A172 (cell line): ENCODE data around the gene PRSS8. TPM values are rescaled to one million over a fixed set of nuclear protein-coding genes. Genes with fewer than 3 reads are reported as not detected.

Source experiments
- DNase-seq: peaks from one replicate; pipeline ENCODE4 v3.0.0-alpha.2; 2015; ENCODE audit warnings: low spot score
- total RNA-seq: library from RNA; depleted of rRNA; stranded (reverse); fragments of >200 nt; shearing (Covaris generic); gene quantifications from 2 replicates; pipeline ENCODE4 v1.2.3, GENCODE V29; 2014; rRNA removed

Gene PRSS8
- total RNA-seq, 1 experiment from 2014 or later: 2.9 TPM

- DNase-seq: no peak
Observed at GRCh38 chr16:31082368-31083045, 53.0 kb downstream of the PRSS8 start.

Other genes with a start within 250 kb of the PRSS8 start
- gene BCL7C, start 241.7 kb downstream of the PRSS8 start, total RNA-seq: 57.3 and 60.8 TPM in 2 replicates
- 1.9 and 2.3 TPM in 2 replicates for gene CTF1, start 239.1 kb downstream of the PRSS8 start, total RNA-seq
- 18.7 and 32.5 TPM in 2 replicates for gene FBXL19, start 212.2 kb downstream of the PRSS8 start, total RNA-seq
- 46.4 and 50.8 TPM in 2 replicates for gene ORAI3, start 186.7 kb downstream of the PRSS8 start, total RNA-seq
- 3.5 and 3.8 TPM in 2 replicates for gene SETD1A, start 178.0 kb downstream of the PRSS8 start, total RNA-seq
- 30.4 and 33.8 TPM in 2 replicates for gene HSD3B7, start 150.5 kb downstream of the PRSS8 start, total RNA-seq
- 0.26 and 3.5 TPM in 2 replicates for gene STX1B, start 125.1 kb downstream of the PRSS8 start, total RNA-seq
- gene STX4, start 102.2 kb downstream of the PRSS8 start, total RNA-seq: 35.2 and 40.0 TPM in 2 replicates
- gene ZNF668, start 61.5 kb downstream of the PRSS8 start, total RNA-seq: 31.2 and 35.5 TPM in 2 replicates
- 10.3 and 11.5 TPM in 2 replicates for gene ZNF646, start 61.3 kb downstream of the PRSS8 start, total RNA-seq
- gene PRSS53, start 46.8 kb downstream of the PRSS8 start, total RNA-seq: 2.0 and 3.5 TPM in 2 replicates
- gene VKORC1, start 40.9 kb downstream of the PRSS8 start, total RNA-seq: 137 and 164 TPM in 2 replicates
- 28.6 and 38.1 TPM in 2 replicates for gene BCKDK, start 27.3 kb downstream of the PRSS8 start, total RNA-seq
- gene KAT8, start 18.1 kb downstream of the PRSS8 start, total RNA-seq: 46.6 and 55.6 TPM in 2 replicates
- 0.41 and 0.55 TPM in 2 replicates for gene PRSS36, start 14.3 kb upstream of the PRSS8 start, total RNA-seq
- 14.4 and 26.9 TPM in 2 replicates for gene FUS, start 44.4 kb upstream of the PRSS8 start, total RNA-seq
- not detected in 2 replicates for gene PYCARD, start 67.0 kb upstream of the PRSS8 start, total RNA-seq
- gene TRIM72, start 78.4 kb upstream of the PRSS8 start, total RNA-seq: under 0.01 and 0.02 TPM in 2 replicates
- gene PYDC1, start 81.4 kb upstream of the PRSS8 start, total RNA-seq: not detected in 2 replicates
- gene ITGAM, start 124.2 kb upstream of the PRSS8 start, total RNA-seq: 1.0 and 3.1 TPM in 2 replicates
- gene ITGAX, start 219.4 kb upstream of the PRSS8 start, total RNA-seq: 1.5 and 4.1 TPM in 2 replicates